Activated naive CD4-positive, alpha-beta T cell treated with anti-CD3 and anti-CD28 coated beads, Interleukin-2, amount 10 ng/mL, durations not matched to agents 7 days and 5 days (primary cell): ENCODE measurements around the gene WASHC3.
"Not testable (repeated sequence)": the region's sequence is repeated elsewhere in the genome, so short reads cannot be mapped to it uniquely, and the experiment has no call there.

Source experiments
- CTCF ChIA-PET: fragments of 350-600 bp; sonication (Branson Sonifier 250); formaldehyde crosslinking; loops from one replicate; lab custom pipeline; 2021; ENCODE audit warnings: antibody characterized with exemption; lab: Charles Lee
- DNase-seq: peaks from one replicate; pipeline ENCODE4 v3.0.0-alpha.2; 2020
- H3K27ac Mint-ChIP-seq: one replicate; pipeline ENCODE4 v1.8.0; 2021; ENCODE audit warnings: mild to moderate bottlenecking, moderate library complexity, mixed read lengths
- H3K27me3 Mint-ChIP-seq: one replicate; pipeline ENCODE4 v1.8.0; 2021; ENCODE audit warnings: mild to moderate bottlenecking, mixed read lengths
- H3K36me3 Mint-ChIP-seq: one replicate; pipeline ENCODE4 v1.8.0; 2021; ENCODE audit warnings: mixed read lengths
- H3K4me1 Mint-ChIP-seq: one replicate; pipeline ENCODE4 v1.8.0; 2021; ENCODE audit warnings: mixed read lengths
- H3K4me3 Mint-ChIP-seq: one replicate; pipeline ENCODE4 v1.8.0; 2021; ENCODE audit warnings: mild to moderate bottlenecking, moderate library complexity, mixed read lengths
- H3K9me3 Mint-ChIP-seq: one replicate; pipeline ENCODE4 v1.8.0; 2021; ENCODE audit warnings: mixed read lengths

Gene WASHC3

GRCh38 chr12:102024765-102025164 lies 37.0 kb downstream of the WASHC3 start:
- no peak for DNase-seq
- Mint-ChIP-seq H3K36me3 (peaks cover 29% of the 10 kb centered on the region), H3K4me3 (no peak overlapping the region), H3K9me3 (no peaks in the 10 kb centered on the region), H3K27me3 (no peaks in the 10 kb centered on the region), H3K4me1 (no peaks in the 10 kb centered on the region), H3K27ac (no peak overlapping the region)
- CTCF ChIA-PET = no interaction called here

DNA sequence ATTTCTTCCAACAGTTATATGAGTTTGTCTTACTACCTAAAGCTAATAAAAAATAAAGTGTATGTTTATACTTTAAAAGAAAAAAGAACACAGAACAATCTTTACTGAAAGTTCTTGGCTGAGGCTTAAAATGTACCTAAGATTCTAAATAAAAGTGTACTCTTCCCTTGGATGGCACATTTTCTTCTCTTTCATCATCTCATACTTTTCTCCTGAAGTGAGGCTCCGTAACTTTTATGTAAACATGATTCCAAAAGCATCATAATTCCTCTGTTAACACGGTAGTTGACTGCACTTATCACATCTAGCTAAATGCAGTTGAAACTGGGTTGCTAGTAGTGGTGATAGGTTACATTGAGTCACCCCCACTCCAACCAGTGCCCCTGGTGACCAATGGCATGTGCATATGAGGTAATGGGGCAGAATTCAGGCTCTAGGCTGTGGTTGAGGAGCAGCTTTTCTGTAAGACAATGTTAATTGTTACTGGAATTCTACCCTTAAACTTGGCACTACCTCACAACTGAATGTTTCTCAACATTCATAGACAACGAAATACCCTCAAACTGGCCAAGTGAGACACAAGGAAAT lies 38.4 kb downstream of the WASHC3 start:
- no peak overlapping the region for H3K4me3 Mint-ChIP-seq

GRCh38 chr12:102022286-102022685 lies 39.5 kb downstream of the WASHC3 start:
- DNase-seq = no peak
- CTCF ChIA-PET = no interaction called here
- Mint-ChIP-seq H3K27me3 (no peaks in the 10 kb centered on the region), H3K4me1 (no peaks in the 10 kb centered on the region), H3K4me3 (no peak overlapping the region), H3K27ac (no peak overlapping the region), H3K36me3 (peaks cover 26% of the 10 kb centered on the region), H3K9me3 (no peaks in the 10 kb centered on the region)

More for the DNA sequence above, 38.4 kb downstream of the WASHC3 start:
- H3K36me3 Mint-ChIP-seq = peaks cover 29% of the 10 kb centered on the region
- no peaks in the 10 kb centered on the region for H3K4me1 Mint-ChIP-seq
- no peaks in the 10 kb centered on the region for H3K27me3 Mint-ChIP-seq
- no peaks in the 10 kb centered on the region for H3K9me3 Mint-ChIP-seq
- H3K27ac Mint-ChIP-seq = no peak overlapping the region
- CTCF ChIA-PET = no interaction called here
- DNase-seq = no peak

GRCh38 chr12:102021540-102022246 lies 40.1 kb downstream of the WASHC3 start:
- DNase-seq = no peak
- CTCF ChIA-PET = no interaction called here
- H3K4me3 Mint-ChIP-seq = no peak overlapping the region
- H3K27ac Mint-ChIP-seq = no peak overlapping the region
- H3K4me1 Mint-ChIP-seq = no peaks in the 10 kb centered on the region
- no peaks in the 10 kb centered on the region for H3K9me3 Mint-ChIP-seq
- peaks cover 25% of the 10 kb centered on the region for H3K36me3 Mint-ChIP-seq
- no peaks in the 10 kb centered on the region for H3K27me3 Mint-ChIP-seq

DNA sequence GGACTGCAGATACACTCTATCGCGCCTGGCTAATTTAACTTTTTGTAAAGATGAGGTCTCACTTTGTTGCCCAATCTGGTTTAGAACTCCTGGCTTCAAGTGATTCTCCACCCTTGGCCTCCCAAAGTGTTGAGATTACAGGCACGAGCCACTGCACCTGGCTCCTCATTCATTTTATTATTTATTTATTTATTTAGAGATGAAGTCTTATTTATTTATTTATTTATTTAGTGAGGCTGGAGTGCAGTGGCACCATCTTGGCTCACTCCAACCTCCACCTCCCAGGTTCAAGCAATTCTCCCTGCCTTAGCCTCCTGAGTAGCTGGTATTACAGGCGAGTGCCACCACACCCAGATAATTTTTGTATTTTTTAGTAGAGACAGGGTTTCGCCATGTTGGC lies 43.2 kb downstream of the WASHC3 start:
- DNase-seq, H3K9me3 Mint-ChIP-seq, H3K4me1 Mint-ChIP-seq, H3K27ac Mint-ChIP-seq, H3K4me3 Mint-ChIP-seq, H3K27me3 Mint-ChIP-seq, CTCF ChIA-PET: not testable (repeated sequence)
- peaks cover 13% of the 10 kb centered on the region for H3K36me3 Mint-ChIP-seq

- Mint-ChIP-seq H3K9me3 (no peaks in the 10 kb centered on the region), H3K27ac (no peak overlapping the region), H3K4me1 (no peaks in the 10 kb centered on the region), H3K36me3 (peaks cover 20% of the 10 kb centered on the region), H3K27me3 (no peaks in the 10 kb centered on the region), H3K4me3 (no peak overlapping the region)
- DNase-seq = no peak
- CTCF ChIA-PET = interaction anchor here (0.8 kb wide), 1 partner anchor 28 kb away, joined by 3 read pairs; no protein-coding TSS in a partner anchor
These were observed 45.3 kb downstream of the WASHC3 start for GRCh38 chr12:102016472-102016871.

DNA sequence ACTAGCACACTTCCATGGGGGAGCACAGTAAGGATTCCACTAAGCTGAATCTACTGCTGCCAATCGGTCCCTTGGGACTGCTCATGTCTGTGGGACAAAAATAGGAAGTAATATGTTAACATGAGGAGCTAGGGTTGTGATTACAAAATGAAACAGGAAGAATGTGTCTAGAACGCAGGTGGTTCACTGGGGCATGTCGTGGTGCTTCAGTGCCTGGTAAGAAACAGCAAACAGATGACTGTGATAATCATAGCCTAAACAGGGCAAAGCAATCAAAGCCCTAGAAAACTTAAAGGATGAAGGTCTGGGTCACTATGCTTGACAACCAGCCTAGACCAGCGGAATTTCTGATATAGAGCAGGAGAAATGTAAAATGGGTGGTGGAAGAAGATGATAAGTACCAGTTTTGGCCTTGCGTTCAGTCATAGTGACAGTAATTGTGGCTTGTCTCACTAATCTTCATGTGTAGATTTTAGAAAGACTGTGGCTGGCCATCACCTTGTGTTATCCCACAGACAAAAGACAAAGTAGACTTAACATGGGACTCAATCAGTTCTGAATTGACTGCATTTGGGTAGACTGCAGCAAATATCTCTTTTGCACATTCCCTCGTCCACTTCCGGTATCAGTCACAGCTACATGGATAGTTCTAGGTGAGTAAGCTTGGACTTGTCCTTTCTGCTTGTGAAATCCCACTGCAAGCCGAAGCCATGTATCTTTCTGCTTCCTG lies 51.4 kb downstream of the WASHC3 start:
- Mint-ChIP-seq H3K4me3 (no peak overlapping the region), H3K27ac (no peak overlapping the region), H3K4me1 (no peaks in the 10 kb centered on the region), H3K27me3 (no peaks in the 10 kb centered on the region), H3K9me3 (no peaks in the 10 kb centered on the region), H3K36me3 (peaks cover 25% of the 10 kb centered on the region)
- DNase-seq = no peak
- CTCF ChIA-PET = no interaction called here

DNA sequence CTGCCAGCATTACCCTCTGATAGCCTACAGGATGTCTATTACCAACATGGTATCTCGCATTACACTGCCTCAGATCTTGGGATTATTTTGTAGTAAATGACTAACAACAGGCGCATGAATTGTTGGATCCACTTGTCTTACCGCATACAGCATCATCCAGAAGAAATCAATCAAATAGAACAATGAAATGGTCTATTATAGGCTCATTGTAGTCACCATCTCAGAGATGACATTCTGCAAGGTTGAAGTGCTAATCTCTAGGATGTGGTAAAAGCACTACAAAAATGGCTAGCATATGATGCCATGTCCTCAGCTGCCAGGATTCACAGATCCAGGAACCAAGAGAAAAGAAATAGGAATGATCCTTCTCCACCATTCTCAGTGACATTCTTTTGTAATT lies 52.0 kb downstream of the WASHC3 start:
- H3K27ac Mint-ChIP-seq = no peak overlapping the region
- H3K27me3 Mint-ChIP-seq = no peaks in the 10 kb centered on the region
- H3K9me3 Mint-ChIP-seq = no peaks in the 10 kb centered on the region
- DNase-seq = no peak
- H3K36me3 Mint-ChIP-seq = peaks cover 25% of the 10 kb centered on the region
- H3K4me3 Mint-ChIP-seq = no peak overlapping the region
- CTCF ChIA-PET = no interaction called here
- H3K4me1 Mint-ChIP-seq = no peaks in the 10 kb centered on the region

DNA sequence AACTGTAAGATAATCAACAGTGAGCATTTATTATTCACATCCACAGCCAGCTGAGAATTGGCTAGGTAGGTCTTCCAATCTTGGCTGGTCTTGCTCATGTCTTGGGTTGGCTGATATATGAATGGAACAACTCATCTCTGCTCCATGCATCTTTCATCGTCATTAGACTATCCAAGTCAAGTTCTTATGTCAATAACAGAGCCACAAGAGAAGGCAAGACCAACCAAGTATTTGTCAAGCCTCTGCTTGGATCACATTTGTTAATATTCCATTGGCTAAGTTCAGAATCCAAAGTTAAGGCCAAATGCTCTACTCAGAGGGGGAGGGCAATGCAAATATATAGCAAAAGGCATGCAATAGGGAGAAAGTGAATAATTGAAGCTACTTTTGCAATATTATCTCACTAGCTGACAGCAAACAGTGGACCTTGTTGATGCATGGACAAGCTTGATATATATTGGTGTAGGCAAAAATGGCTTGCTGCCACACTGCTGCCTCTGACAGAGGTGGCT lies 53.1 kb downstream of the WASHC3 start:
- Mint-ChIP-seq H3K27ac (no peak overlapping the region), H3K4me1 (no peaks in the 10 kb centered on the region), H3K9me3 (no peaks in the 10 kb centered on the region), H3K36me3 (peaks cover 23% of the 10 kb centered on the region), H3K4me3 (no peak overlapping the region), H3K27me3 (no peaks in the 10 kb centered on the region)
- no peak for DNase-seq
- CTCF ChIA-PET = interaction anchor here (0.6 kb wide), 1 partner anchor 91 kb away, joined by 5 read pairs; no protein-coding TSS in a partner anchor

- Mint-ChIP-seq H3K27ac (no peak overlapping the region), H3K4me3 (no peak overlapping the region), H3K9me3 (no peaks in the 10 kb centered on the region), H3K27me3 (peaks cover 3% of the 10 kb centered on the region), H3K36me3 (peaks cover 7% of the 10 kb centered on the region), H3K4me1 (no peaks in the 10 kb centered on the region)
- no peak for DNase-seq
- CTCF ChIA-PET = no interaction called here
These were observed 56.5 kb downstream of the WASHC3 start for GRCh38 chr12:102005256-102005655.

GRCh38 chr12:101997102-101997501 lies 64.7 kb downstream of the WASHC3 start:
- no peaks in the 10 kb centered on the region for H3K9me3 Mint-ChIP-seq
- H3K4me1 Mint-ChIP-seq = no peaks in the 10 kb centered on the region
- DNase-seq = no peak
- no peak overlapping the region for H3K4me3 Mint-ChIP-seq
- no peak overlapping the region for H3K27ac Mint-ChIP-seq
- CTCF ChIA-PET = no interaction called here
- H3K36me3 Mint-ChIP-seq = no peaks in the 10 kb centered on the region
- H3K27me3 Mint-ChIP-seq = peaks cover 17% of the 10 kb centered on the region

DNA sequence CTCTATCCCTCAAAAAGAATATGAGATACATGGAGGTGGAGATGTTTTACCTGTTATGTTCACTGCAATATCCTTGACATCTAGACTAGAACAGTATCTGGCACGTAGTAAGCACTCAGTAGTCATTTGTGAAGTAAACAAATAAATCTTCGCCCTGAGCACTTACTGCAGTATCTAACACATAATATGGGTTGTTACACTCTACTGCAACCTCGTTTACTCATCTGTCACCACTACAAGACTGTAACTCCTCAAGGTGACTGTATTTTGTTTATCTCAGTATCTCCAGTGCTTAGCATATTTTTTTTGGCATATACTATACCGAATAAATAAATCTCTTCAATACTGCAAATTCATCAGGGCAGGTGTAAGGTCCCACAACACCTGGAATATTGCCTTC lies 66.1 kb downstream of the WASHC3 start:
- Mint-ChIP-seq H3K27ac (no peak overlapping the region), H3K36me3 (no peaks in the 10 kb centered on the region), H3K27me3 (peaks cover 20% of the 10 kb centered on the region), H3K4me1 (no peaks in the 10 kb centered on the region), H3K4me3 (no peak overlapping the region), H3K9me3 (no peaks in the 10 kb centered on the region)
- CTCF ChIA-PET = no interaction called here
- DNase-seq = no peak

GRCh38 chr12:101992091-101992490 lies 69.7 kb downstream of the WASHC3 start:
- CTCF ChIA-PET = interaction anchor here (0.6 kb wide), 1 partner anchor 445 kb away, joined by 4 read pairs; no protein-coding TSS in a partner anchor
- Mint-ChIP-seq H3K27ac (no peak overlapping the region), H3K4me1 (no peaks in the 10 kb centered on the region), H3K9me3 (no peaks in the 10 kb centered on the region), H3K36me3 (no peaks in the 10 kb centered on the region), H3K4me3 (no peak overlapping the region), H3K27me3 (peaks cover 14% of the 10 kb centered on the region)
- no peak for DNase-seq

GRCh38 chr12:101982307-101982706 lies 79.5 kb downstream of the WASHC3 start:
- H3K9me3 Mint-ChIP-seq = no peaks in the 10 kb centered on the region
- H3K36me3 Mint-ChIP-seq = no peaks in the 10 kb centered on the region
- no peaks in the 10 kb centered on the region for H3K4me1 Mint-ChIP-seq
- CTCF ChIA-PET = interaction anchor here (0.7 kb wide), 1 partner anchor 496 kb away, joined by 3 read pairs; no protein-coding TSS in a partner anchor
- peaks cover 13% of the 10 kb centered on the region for H3K27me3 Mint-ChIP-seq
- H3K27ac Mint-ChIP-seq = no peak overlapping the region
- DNase-seq = no peak
- no peak overlapping the region for H3K4me3 Mint-ChIP-seq
